ENCODE data around the gene KRT75.

KRT75 gene

GRCh38 chr12:52387859-52388258, 46.3 kb downstream of the KRT75 start:
- Histone ChIP-seq H3K27ac (ENCODE audit: low read length) (no peak overlapping the region), H3K4me3 (ENCODE audit: low read length) (no peak overlapping the region), H4K20me1 (ENCODE audit: insufficient read depth, low read length) (no peaks in the 10 kb centered on the region), H3K79me2 (ENCODE audit: low read length) (no peaks in the 10 kb centered on the region), H3K27me3 (ENCODE audit: low read depth, low read length) (peaks cover 39% of the 10 kb centered on the region), H2AFZ (ENCODE audit: low read depth, low read length) (no peak overlapping the region), H3K36me3 (replicated peaks; ENCODE audit: low read depth, low read length) (no peaks in the 10 kb centered on the region), H3K9me3 (ENCODE audit: insufficient read depth, low read length) (no peaks in the 10 kb centered on the region), H3K9ac (ENCODE audit: low read length) (no peak overlapping the region), H3K4me2 (ENCODE audit: low read length) (no peak overlapping the region), H3K4me1 (ENCODE audit: low read length) (peaks cover 2% of the 10 kb centered on the region)
- TF ChIP-seq CTCF (IDR thresholded peaks at IDR 0.05; ENCODE audit: low read depth, low read length): no peak
- no peak for TF ChIP-seq EZH2phosphoT487 (IDR thresholded peaks at IDR 0.05; ENCODE audit: low read depth)

GRCh38 chr12:52385226-52385702, 48.9 kb downstream of the KRT75 start, which contains the start of gene KRT84:
Gene KRT84, minus strand, starts transcription at chr12:52385652. Its CDS starts 67 bp downstream, at chr12:52385585.
- Histone ChIP-seq H3K27me3 (ENCODE audit: low read depth, low read length) (peaks cover 39% of the 10 kb centered on the region), H3K27ac (ENCODE audit: low read length) (no peak within 1 kb of the TSS), H3K9ac (ENCODE audit: low read length) (no peak within 1 kb of the TSS), H3K4me3 (ENCODE audit: low read length) (no peak within 1 kb of the TSS), H3K79me2 (ENCODE audit: low read length) (no peaks in the 10 kb centered on the region), H3K4me1 (ENCODE audit: low read length) (peaks cover 6% of the 10 kb centered on the region), H3K36me3 (replicated peaks; ENCODE audit: low read depth, low read length) (no peaks in the 10 kb centered on the region), H3K9me3 (ENCODE audit: insufficient read depth, low read length) (no peaks in the 10 kb centered on the region), H2AFZ (ENCODE audit: low read depth, low read length) (no peak within 1 kb of the TSS), H3K4me2 (ENCODE audit: low read length) (no peak within 1 kb of the TSS), H4K20me1 (ENCODE audit: insufficient read depth, low read length) (no peaks in the 10 kb centered on the region)
- TF ChIP-seq EZH2phosphoT487 (IDR thresholded peaks at IDR 0.05; ENCODE audit: low read depth) (no peak), CTCF (IDR thresholded peaks at IDR 0.05; ENCODE audit: low read depth, low read length) (no peak)

GRCh38 chr12:52383331-52383730, 50.8 kb downstream of the KRT75 start:
- no peaks in the 10 kb centered on the region for H4K20me1 ChIP-seq (ENCODE audit: insufficient read depth, low read length)
- H2AFZ ChIP-seq (ENCODE audit: low read depth, low read length): no peak overlapping the region
- peaks cover 6% of the 10 kb centered on the region for H3K4me1 ChIP-seq (ENCODE audit: low read length)
- no peak overlapping the region for H3K9ac ChIP-seq (ENCODE audit: low read length)
- H3K9me3 ChIP-seq (ENCODE audit: insufficient read depth, low read length): no peaks in the 10 kb centered on the region
- peaks cover 32% of the 10 kb centered on the region for H3K27me3 ChIP-seq (ENCODE audit: low read depth, low read length)
- TF ChIP-seq CTCF (IDR thresholded peaks at IDR 0.05; ENCODE audit: low read depth, low read length): no peak
- no peak for TF ChIP-seq EZH2phosphoT487 (IDR thresholded peaks at IDR 0.05; ENCODE audit: low read depth)
- no peak overlapping the region for H3K27ac ChIP-seq (ENCODE audit: low read length)
- no peaks in the 10 kb centered on the region for H3K36me3 ChIP-seq (replicated peaks; ENCODE audit: low read depth, low read length)
- H3K4me3 ChIP-seq (ENCODE audit: low read length): no peak overlapping the region
- no peak overlapping the region for H3K4me2 ChIP-seq (ENCODE audit: low read length)
- no peaks in the 10 kb centered on the region for H3K79me2 ChIP-seq (ENCODE audit: low read length)

- no peaks in the 10 kb centered on the region for H3K79me2 ChIP-seq (ENCODE audit: low read length)
- no peak overlapping the region for H3K4me3 ChIP-seq (ENCODE audit: low read length)
- TF ChIP-seq CTCF (IDR thresholded peaks at IDR 0.05; ENCODE audit: low read depth, low read length) (no peak), EZH2phosphoT487 (IDR thresholded peaks at IDR 0.05; ENCODE audit: low read depth) (no peak)
- H3K9ac ChIP-seq (ENCODE audit: low read length): no peak overlapping the region
- no peak overlapping the region for H2AFZ ChIP-seq (ENCODE audit: low read depth, low read length)
- H4K20me1 ChIP-seq (ENCODE audit: insufficient read depth, low read length): no peaks in the 10 kb centered on the region
- no peak overlapping the region for H3K27ac ChIP-seq (ENCODE audit: low read length)
- no peak overlapping the region for H3K4me2 ChIP-seq (ENCODE audit: low read length)
- no peaks in the 10 kb centered on the region for H3K36me3 ChIP-seq (replicated peaks; ENCODE audit: low read depth, low read length)
- peaks cover 6% of the 10 kb centered on the region for H3K4me1 ChIP-seq (ENCODE audit: low read length)
- peaks cover 27% of the 10 kb centered on the region for H3K27me3 ChIP-seq (ENCODE audit: low read depth, low read length)
- no peaks in the 10 kb centered on the region for H3K9me3 ChIP-seq (ENCODE audit: insufficient read depth, low read length)
Measured at GRCh38 chr12:52382854-52383253, 51.3 kb downstream of the KRT75 start.

Data from OCI-LY3 (cell line).